Left kidney (tissue), 2 donors: ENCODE results near the gene SET. TPM values are rescaled to one million over a fixed set of nuclear protein-coding genes. Genes with fewer than 3 reads are reported as not detected.

Experiments used
- DNase-seq: peaks from one replicate; pipeline ENCODE4 v3.0.0-alpha.2; 2013
- polyA plus RNA-seq: library from polyadenylated mRNA; unstranded; fragments of 120-200 nt; gene quantifications from one replicate; pipeline ENCODE4 v1.2.1, GENCODE V29; 2013; ENCODE audit not compliant: insufficient read length

SET gene
- polyA plus RNA-seq, 1 donor = 720 TPM

DNA sequence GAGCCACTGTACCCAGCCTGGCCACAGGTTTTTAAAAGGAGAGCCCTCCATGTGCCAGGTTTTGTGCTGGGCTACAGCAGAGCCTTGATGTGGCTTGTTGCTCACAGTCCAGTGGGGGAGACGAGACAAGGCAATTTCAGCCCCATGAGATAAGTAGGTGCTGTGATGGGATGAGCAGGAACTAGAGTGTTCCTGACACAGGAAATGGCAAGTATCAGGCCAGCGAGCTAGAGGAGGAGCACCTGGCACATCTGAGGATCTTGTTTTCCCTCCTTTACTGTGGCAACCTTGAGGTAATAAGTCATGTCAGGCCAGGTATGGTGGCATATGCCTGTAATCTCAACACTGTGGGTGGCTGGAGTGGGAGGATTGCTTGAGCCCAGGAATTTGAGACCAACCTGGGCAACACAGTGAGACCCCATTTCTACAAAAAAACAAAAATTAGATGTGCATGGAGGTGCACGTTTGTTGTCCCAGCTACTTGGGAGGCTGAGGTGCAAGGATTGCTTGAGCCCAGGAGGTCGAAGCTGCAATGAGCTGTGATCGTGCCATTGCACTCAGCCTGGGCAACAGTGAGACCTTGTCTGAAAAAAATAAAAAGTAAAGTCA, 38.7 kb downstream of the SET start:
- DNase-seq = no peak

DNA sequence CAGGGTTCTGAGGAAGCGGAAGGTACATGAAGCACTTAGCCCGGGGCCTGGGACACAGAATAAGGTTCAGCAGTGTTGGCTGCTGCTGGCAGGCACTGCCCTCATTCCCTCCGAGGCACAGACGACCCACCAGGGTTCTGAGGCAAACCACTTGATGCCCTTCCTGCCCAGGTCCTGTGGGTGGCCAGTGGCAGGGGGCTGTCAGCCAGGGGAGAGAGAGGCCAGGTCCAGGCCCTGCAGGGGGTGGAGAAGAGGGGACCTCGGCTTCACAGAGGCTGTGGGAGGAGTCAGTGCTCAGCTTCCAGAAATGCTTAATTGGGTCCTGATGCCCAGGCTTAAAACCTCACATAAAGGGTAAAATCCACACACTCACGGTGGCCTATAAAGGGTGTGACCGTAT, 39.3 kb downstream of the SET start:
- DNase-seq = no peak

- DNase-seq = no peak
Observed at GRCh38 chr9:128729302-128729701, 40.3 kb downstream of the SET start.

GRCh38 chr9:128729766-128730517, 40.9 kb downstream of the SET start:
- DNase-seq = no peak

DNA sequence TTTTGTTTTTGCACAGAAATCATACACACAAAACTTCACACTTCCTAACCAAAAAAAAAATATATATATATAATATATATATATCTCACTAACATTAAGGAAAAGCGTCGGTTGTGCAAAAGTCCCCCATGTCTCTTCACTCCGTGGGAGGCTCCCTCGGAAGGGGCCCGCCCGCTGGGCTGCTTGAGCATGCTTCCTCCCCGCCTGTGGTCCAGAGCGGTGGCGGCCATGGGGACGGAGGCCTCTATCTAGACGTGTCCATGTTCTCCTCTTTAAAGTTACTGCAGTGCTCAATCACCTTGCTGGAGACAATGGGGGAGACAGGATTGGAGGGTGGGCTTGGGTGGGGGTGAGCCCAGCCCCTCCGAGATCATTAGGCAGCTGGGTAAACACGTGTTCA, 42.1 kb downstream of the SET start:
- DNase-seq = no peak

DNA sequence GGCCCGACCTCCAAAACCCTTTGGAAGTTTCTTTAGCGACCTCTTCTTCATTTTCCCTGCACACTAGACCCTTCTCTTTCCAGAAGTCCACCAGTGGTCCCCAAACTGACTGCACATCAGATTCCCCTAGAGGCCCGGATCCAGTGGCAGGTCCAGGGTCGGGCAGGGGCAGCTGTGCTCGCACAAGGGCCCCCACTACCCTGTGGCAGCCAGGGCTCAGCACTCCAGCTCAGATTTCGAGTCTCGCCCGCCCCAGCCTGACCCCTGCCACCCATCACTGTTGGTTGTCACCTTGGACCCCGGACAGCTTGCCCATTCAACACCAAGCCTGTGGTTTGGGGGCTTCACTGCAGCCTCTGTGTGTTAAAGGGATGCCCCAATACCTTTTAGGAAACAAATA, 42.7 kb downstream of the SET start:
- DNase-seq = no peak

- DNase-seq = no peak
Observed at GRCh38 chr9:128732576-128732975, 43.6 kb downstream of the SET start.

DNA sequence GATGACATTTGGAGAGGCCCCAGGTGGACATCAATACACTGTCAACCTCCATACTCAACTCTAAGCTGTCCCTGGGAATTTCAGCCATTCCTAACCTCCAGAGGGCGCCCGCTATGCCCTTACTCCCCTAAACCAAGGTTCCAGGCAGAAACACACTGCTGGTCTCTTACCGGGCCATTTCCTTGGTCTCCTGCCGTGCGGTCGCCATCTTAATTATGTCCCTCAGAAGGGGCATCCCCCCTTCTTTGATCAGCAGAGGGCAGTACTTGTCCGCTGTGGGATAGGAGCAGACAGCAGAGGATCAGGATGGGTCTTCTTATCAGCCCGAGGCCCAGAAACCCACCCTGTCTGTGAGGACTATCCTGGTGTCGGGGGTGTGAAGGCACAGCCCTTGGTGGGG, 44.2 kb downstream of the SET start:
- peak; percentile 83 for DNase-seq

- no peak for DNase-seq
Observed at GRCh38 chr9:128735373-128735772, 46.4 kb downstream of the SET start.

DNA sequence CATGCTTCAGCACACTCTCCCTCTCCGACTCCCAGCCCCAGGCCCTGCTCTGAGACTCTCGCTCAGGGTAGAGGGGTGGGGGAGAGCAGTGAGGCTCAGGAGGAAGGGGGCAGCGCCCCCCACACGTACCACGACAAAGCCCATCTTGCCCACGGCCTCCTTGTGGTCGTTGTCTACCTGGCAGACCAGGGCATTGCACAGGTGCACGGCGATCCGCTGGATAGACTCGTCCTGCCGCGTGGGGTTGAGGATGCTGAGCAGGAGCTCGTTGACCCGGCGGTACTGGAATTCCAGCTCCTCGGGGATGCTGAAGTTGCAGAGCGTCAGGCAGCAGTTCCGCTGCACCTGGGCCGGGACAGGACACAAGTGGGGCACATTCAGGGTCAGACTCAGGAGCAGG, 53.4 kb downstream of the SET start:
- no peak for DNase-seq

GRCh38 chr9:128743421-128743820, 54.4 kb downstream of the SET start:
- DNase-seq = no peak

Other genes with a start within 250 kb of the SET start
- 58.3 TPM for gene ODF2, start 233.2 kb upstream of the SET start, polyA plus RNA-seq
- 34.2 TPM for gene GLE1, start 184.5 kb upstream of the SET start, polyA plus RNA-seq
- 407 TPM for gene SPTAN1, start 136.6 kb upstream of the SET start, polyA plus RNA-seq
- gene DYNC2I2, start 32.4 kb upstream of the SET start, polyA plus RNA-seq = 55.2 TPM
- 13.4 TPM for gene PKN3, start 13.3 kb downstream of the SET start, polyA plus RNA-seq
- 12.5 TPM for gene ZDHHC12, start 34.9 kb downstream of the SET start, polyA plus RNA-seq
- 31.3 TPM for gene ZER1, start 82.7 kb downstream of the SET start, polyA plus RNA-seq
- gene TBC1D13, start 98.0 kb downstream of the SET start, polyA plus RNA-seq = 39.5 TPM
- gene ENDOG, start 129.3 kb downstream of the SET start, polyA plus RNA-seq = 6.7 TPM
- gene SPOUT1, start 140.6 kb downstream of the SET start, polyA plus RNA-seq = 35.3 TPM
- gene KYAT1, start 192.7 kb downstream of the SET start, polyA plus RNA-seq = 23.0 TPM
- 24.2 TPM for gene LRRC8A, start 192.9 kb downstream of the SET start, polyA plus RNA-seq
- 63.9 TPM for gene PHYHD1, start 231.8 kb downstream of the SET start, polyA plus RNA-seq